NCI-H1436 treated with DMSO at 0.1 percent for 48 hours (cell line): Measurements from ENCODE around the gene TBC1D19.

Experiments
- DNase-seq: peaks from one replicate; lab custom pipeline; 2025; lab: John Stamatoyannopoulos, UW

TBC1D19 gene

DNA sequence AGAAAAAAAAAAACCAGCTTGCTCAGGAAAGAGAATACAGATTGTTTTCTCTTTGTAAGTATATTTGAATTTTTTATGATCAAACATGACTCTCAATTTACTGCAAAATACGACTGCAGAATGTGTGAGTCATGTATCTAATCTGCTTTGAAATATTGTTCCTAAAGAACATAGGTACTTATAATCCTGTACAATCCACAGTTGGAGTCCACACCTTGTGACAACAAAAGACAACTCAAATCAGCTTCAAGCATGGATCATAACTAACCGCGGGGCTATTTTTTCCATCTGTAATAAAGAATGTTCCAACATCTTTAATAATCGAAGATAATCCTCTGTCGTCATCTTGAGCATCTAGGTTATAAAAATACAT is 198.9 kb downstream of the TBC1D19 start:
- no peak for DNase-seq

DNA sequence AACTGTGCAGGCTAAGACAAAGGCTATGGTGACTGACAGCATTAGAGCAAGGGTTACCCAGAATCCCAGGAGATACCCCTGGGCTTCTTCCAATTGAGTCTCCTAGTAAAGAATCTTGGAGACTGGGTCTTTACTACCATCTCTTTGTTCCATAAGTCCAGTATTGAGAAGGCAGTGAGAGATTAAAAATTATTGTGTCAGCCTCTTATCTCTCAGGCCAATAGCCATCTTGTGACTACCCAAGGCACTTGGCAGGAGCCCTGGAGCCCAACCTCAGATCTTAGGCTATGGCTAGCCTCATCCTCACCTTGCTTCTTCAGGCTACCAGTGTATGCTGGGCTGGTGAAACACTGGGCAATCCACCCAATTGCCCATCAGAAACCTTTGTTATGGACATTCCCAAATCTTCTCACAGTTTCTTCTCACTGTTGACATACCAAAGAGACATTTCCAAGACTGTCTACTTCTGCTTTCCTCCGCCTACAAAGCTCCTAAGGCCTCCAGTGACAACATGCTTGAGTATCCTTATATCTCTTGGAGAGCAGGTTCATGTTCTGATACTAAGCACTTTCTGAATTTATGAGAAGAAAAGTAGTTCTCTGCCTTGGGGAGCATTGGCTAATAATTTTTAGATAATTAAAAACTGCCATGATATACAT is 200.5 kb downstream of the TBC1D19 start:
- DNase-seq: no peak

- DNase-seq: no peak
Measured at GRCh38 chr4:26785312-26785711, 201.4 kb downstream of the TBC1D19 start.

DNA sequence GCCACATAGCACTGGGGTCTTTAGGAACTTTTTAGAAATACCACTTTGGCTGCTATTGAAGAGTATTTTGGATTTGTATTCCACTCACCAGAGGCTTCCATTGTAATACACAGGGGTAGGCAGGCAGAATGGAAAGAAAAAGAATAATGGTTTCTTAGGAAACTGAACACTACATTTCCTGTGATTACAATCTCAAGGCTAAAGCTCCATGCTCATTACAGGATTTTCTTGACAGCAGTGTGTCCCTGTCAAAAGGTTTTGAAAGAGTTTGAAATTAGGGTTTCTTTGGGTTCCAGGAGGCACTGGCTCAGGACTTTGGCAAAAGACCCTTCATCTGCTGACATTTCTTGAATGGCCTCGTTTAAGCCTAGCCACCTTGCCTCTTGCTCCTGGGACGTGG is 201.9 kb downstream of the TBC1D19 start:
- no peak for DNase-seq

- DNase-seq: no peak
Measured at GRCh38 chr4:26786916-26787315, 203.0 kb downstream of the TBC1D19 start.

DNA sequence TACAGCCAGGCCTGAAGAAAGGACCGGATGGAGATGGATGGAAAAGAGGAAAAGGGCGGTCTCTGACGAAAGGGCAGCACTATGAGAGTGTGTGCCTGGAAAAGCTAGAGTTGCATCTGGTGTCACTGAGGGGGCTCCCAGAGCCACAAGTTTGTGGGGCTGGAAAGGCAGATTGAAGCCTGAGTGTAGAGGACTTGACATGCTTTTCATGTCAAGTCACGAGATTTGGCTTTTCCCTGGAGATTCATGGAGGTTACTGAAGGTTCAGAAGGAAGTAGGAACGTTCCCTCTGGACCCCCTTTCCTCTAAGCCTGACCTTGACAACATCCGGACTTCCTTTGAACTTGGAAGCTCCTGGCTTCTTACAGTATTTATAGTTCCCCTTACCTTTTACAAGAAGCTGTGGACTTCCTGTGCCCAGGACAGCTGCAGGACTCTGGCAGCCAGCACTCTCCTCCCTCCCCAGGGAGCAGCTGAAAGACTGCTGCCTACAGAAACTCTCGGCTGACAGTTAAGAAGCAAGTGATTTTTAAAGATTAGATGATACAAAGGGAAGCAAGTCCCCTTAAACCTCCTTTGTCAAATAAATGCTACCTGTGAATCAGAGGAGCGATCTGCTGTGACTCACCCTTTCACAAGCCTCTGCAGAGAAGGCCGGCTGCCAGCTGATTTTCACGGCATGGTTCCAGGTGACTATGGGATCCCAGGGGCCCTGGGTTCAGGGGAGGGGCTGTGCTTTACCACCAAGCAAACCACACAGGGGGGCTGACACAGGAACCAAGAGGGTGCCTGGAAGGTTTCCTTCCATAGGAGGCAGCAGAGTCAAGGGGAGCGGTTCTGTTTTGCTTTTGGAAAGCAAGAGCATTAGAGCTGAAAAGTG is 203.8 kb downstream of the TBC1D19 start:
- peak; percentile 85 for DNase-seq

- no peak for DNase-seq
Measured at GRCh38 chr4:26788341-26788733, 204.5 kb downstream of the TBC1D19 start.

- no peak for DNase-seq
Measured at GRCh38 chr4:26789208-26789607, 205.3 kb downstream of the TBC1D19 start.

DNA sequence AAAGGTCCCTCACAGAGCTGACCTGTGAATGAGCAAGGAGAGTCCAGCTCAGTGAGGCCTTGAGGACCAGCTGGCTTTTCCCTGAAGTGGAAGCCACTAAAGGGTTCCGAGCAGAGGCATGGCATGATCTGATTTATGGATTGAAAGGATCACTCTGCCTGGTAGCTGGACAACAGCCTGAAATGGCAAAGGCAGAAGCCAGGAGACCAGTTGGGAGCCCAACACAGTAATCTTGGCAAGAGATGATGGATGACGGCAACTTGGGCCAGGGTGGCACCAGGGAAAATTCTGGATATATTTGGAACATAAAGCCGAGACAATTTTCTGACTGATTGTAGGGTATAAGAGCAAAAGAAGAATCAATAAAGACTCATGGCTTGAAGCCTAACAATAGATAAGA is 207.5 kb downstream of the TBC1D19 start:
- no peak for DNase-seq

DNA sequence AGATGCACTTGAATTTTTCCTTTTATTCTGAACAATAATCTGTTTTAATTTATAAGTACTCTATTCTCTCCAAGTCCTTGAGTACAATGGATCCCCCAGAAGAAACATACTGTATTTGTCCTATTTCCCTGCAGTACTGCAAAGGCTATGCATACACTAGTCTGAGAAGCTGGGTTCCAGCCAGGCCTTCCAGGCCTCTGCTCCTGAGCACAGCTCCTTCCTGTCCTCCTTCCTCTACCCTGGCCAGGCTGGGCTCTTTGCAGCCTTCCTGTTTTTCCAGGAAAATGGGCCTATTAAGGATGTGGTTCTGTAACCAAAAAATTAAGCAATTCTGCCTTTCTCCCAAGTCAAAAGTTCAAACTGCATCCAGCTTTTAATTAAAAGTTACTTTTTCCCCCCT is 208.8 kb downstream of the TBC1D19 start:
- no peak for DNase-seq

GRCh38 chr4:26793735-26794134 is 209.9 kb downstream of the TBC1D19 start:
- DNase-seq: no peak

- no peak for DNase-seq
Measured at GRCh38 chr4:26796081-26796480, 212.2 kb downstream of the TBC1D19 start.

GRCh38 chr4:26802790-26803189 is 218.9 kb downstream of the TBC1D19 start:
- DNase-seq: no peak

- DNase-seq: no peak
Measured at GRCh38 chr4:26803211-26803861, 219.5 kb downstream of the TBC1D19 start.

DNA sequence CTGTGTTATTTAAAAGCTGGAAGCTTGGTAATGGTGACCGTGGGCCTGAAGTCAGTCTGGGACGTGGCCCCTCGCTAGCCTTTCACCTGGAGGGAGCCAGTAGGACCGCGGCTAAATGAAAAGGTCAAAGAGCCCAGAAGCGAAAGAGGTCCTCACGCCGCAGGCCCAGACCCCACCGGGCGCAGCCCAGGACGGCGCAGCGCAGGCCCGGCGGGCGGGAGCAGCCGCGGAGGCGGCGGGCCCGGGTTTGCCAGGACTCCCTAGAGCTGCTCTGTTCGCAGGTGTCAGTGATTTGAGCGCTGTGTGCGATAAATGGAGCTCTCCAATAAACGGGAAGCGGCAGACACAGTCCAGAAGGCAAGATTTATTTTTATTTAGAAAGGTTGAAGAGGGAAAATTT is 220.6 kb downstream of the TBC1D19 start:
- no peak for DNase-seq

DNA sequence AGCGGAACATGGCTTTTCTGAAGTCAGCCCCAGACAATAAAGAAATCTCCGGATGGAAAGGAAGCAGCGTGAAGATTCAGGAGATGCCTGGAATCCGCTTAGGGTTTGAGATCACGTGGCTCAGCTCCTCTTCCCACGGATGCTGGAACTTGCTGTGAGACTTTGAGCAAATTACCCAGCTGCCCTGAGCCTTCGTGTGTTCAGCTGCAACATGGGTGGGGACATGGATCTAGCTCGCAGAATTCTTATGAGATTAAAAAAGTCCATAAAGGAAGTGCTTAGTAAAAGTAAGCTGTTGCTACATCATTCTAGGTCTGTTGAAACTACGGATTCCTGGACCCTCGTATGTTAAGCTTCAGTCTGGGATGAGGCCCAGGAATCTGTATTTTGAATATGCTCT is 221.0 kb downstream of the TBC1D19 start:
- DNase-seq: no peak
